Right lobe of liver (tissue), 4 donors: ENCODE results near the gene C1RL.

ENCODE experiments used
- POLR2A ChIP-seq: fragments of 450-650 bp; IDR thresholded peaks from one replicate; pipeline ENCODE4 v1.6.1; 2017; ENCODE audit warnings: antibody characterized with exemption, mild to moderate bottlenecking
- TF ChIP-seq, protein P1 (sequence below), 4 donors: fragments of 200-600 bp in 3 of 4; fragments of 450-650 bp in 1 of 4; IDR thresholded peaks; one replicate each; pipeline versions ENCODE4 v1.5.1 to v1.8.0; 2016 to 2022; ENCODE audit warnings: antibody characterized with exemption in 4 of 4, mild to moderate bottlenecking in 2 of 4
- donor health status: DM: no; HTN: no; CAD: no.
- donor health status: DM: no; HTN: no; CAD: no.
- donor health status: DM: no; HTN: yes; CAD: no.

GRCh38 chr12:7123806-7124522 is 14.9 kb upstream of the C1RL start:
- TF ChIP-seq, protein P1, sequence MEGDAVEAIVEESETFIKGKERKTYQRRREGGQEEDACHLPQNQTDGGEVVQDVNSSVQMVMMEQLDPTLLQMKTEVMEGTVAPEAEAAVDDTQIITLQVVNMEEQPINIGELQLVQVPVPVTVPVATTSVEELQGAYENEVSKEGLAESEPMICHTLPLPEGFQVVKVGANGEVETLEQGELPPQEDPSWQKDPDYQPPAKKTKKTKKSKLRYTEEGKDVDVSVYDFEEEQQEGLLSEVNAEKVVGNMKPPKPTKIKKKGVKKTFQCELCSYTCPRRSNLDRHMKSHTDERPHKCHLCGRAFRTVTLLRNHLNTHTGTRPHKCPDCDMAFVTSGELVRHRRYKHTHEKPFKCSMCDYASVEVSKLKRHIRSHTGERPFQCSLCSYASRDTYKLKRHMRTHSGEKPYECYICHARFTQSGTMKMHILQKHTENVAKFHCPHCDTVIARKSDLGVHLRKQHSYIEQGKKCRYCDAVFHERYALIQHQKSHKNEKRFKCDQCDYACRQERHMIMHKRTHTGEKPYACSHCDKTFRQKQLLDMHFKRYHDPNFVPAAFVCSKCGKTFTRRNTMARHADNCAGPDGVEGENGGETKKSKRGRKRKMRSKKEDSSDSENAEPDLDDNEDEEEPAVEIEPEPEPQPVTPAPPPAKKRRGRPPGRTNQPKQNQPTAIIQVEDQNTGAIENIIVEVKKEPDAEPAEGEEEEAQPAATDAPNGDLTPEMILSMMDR (IDR thresholded peaks at IDR 0.05): no peak
- no peak for TF ChIP-seq POLR2A
